Peyer's patch (tissue), 4 donors: Measurements from ENCODE around the gene THSD7A.

Experiments used
- POLR2A ChIP-seq, 2 donors: fragments of 450-650 bp; IDR thresholded peaks; one replicate each; pipeline ENCODE4 v1.5.1; 2017; ENCODE audit warnings: antibody characterized with exemption in 2 of 2, mild to moderate bottlenecking in 2 of 2, moderate library complexity in 2 of 2
- TF ChIP-seq, protein P1 (sequence below), 6 experiments: fragments of 450-650 bp in 4 of 6; fragments of 200-600 bp in 2 of 6; sonication (generic) in 1 of 6; IDR thresholded peaks; one replicate each; pipeline ENCODE4 v1.5.1; 2017 to 2019; ENCODE audit warnings: antibody characterized with exemption in 6 of 6, mild to moderate bottlenecking in 3 of 6, moderate library complexity in 1 of 6

DNA sequence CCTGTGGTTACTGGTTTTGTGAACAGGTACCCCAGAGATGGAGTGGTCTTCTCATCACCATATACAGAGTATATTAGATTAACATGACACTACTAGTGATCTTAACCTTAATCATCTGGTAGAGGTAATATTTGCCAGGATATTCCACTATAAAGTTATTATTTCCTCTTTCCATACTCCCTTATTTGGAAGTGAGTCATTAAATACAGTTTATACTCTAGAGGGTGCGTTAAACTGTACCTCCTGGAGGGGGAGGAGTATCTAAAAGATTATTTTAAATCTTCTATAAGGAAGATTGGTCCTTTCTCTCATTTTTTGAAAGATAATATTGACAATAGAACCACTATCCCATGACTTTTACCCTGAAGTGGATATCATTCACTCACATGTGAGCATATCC is 85.4 kb downstream of the THSD7A start:
- TF ChIP-seq, protein P1, sequence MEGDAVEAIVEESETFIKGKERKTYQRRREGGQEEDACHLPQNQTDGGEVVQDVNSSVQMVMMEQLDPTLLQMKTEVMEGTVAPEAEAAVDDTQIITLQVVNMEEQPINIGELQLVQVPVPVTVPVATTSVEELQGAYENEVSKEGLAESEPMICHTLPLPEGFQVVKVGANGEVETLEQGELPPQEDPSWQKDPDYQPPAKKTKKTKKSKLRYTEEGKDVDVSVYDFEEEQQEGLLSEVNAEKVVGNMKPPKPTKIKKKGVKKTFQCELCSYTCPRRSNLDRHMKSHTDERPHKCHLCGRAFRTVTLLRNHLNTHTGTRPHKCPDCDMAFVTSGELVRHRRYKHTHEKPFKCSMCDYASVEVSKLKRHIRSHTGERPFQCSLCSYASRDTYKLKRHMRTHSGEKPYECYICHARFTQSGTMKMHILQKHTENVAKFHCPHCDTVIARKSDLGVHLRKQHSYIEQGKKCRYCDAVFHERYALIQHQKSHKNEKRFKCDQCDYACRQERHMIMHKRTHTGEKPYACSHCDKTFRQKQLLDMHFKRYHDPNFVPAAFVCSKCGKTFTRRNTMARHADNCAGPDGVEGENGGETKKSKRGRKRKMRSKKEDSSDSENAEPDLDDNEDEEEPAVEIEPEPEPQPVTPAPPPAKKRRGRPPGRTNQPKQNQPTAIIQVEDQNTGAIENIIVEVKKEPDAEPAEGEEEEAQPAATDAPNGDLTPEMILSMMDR (IDR thresholded peaks at IDR 0.05), result no peak
- no peak for TF ChIP-seq POLR2A (IDR thresholded peaks at IDR 0.05)
